Ishikawa (cell line): ENCODE data around the gene ZNF582.

ENCODE experiments used
- CEBPB ChIP-seq: IDR thresholded peaks from 2 replicates; pipeline ENCODE4 v1.6.1; 2012
- CREB1 ChIP-seq: IDR thresholded peaks from 2 replicates; pipeline ENCODE4 v1.6.1; 2012; ENCODE audit warnings: low read depth
- EGR1 ChIP-seq: IDR thresholded peaks from 2 replicates; pipeline ENCODE4 v1.6.1; 2012
- EP300 ChIP-seq: IDR thresholded peaks from 2 replicates; pipeline ENCODE4 v1.6.1; 2012; ENCODE audit warnings: borderline replicate concordance
- FOXM1 ChIP-seq: IDR thresholded peaks from 2 replicates; pipeline ENCODE4 v1.6.1; 2012; ENCODE audit warnings: low read depth, borderline replicate concordance
- NFIC ChIP-seq: IDR thresholded peaks from 2 replicates; pipeline ENCODE4 v1.6.1; 2012
- RAD21 ChIP-seq: IDR thresholded peaks from 2 replicates; pipeline ENCODE4 v1.6.1; 2012; ENCODE audit warnings: low read depth
- TAF1 ChIP-seq: IDR thresholded peaks from 2 replicates; pipeline ENCODE4 v1.6.1; 2012; ENCODE audit warnings: low read depth, mild to moderate bottlenecking
- TCF12 ChIP-seq: IDR thresholded peaks from 2 replicates; pipeline ENCODE4 v1.6.1; 2012; ENCODE audit warnings: low read depth
- TEAD4 ChIP-seq: IDR thresholded peaks from 2 replicates; pipeline ENCODE4 v1.6.1; 2012
- YY1 ChIP-seq: IDR thresholded peaks from 2 replicates; pipeline ENCODE4 v1.6.1; 2012; ENCODE audit warnings: low read depth
- ZBTB7A ChIP-seq: IDR thresholded peaks from 2 replicates; pipeline ENCODE4 v1.6.1; 2012; ENCODE audit warnings: low read depth
- TF ChIP-seq, protein P1 (sequence below): IDR thresholded peaks from 2 replicates; pipeline ENCODE4 v1.6.1; 2012
- TF ChIP-seq, protein P2 (sequence below): IDR thresholded peaks from 2 replicates; pipeline ENCODE4 v1.6.1; 2012
- TF ChIP-seq, protein P3 (sequence below): IDR thresholded peaks from 2 replicates; pipeline ENCODE4 v1.6.1; 2012; ENCODE audit warnings: low read depth, mild to moderate bottlenecking

ZNF582 gene

GRCh38 chr19:56393119-56394012 is at the start of gene ZNF582:
ZNF582 (minus strand) TSS chr19:56393534; CDS start chr19:56391752, 1,782 bp downstream.
- TF ChIP-seq, protein P1, sequence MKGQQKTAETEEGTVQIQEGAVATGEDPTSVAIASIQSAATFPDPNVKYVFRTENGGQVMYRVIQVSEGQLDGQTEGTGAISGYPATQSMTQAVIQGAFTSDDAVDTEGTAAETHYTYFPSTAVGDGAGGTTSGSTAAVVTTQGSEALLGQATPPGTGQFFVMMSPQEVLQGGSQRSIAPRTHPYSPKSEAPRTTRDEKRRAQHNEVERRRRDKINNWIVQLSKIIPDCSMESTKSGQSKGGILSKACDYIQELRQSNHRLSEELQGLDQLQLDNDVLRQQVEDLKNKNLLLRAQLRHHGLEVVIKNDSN, result no peak
- no peak for TF ChIP-seq EGR1
- TF ChIP-seq CEBPB, result no peak
- no peak for TF ChIP-seq NFIC
- TF ChIP-seq CREB1, result 0 out of 2 replicates have a peak, but pooled peaks have one; percentile 10
- TF ChIP-seq RAD21, result peak; percentile 37; the same call in 1 of the 2 replicates
- TF ChIP-seq ZBTB7A, result peak; percentile 100
- TF ChIP-seq, protein P2, sequence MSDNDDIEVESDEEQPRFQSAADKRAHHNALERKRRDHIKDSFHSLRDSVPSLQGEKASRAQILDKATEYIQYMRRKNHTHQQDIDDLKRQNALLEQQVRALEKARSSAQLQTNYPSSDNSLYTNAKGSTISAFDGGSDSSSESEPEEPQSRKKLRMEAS, result peak; percentile 40
- TF ChIP-seq, protein P3, sequence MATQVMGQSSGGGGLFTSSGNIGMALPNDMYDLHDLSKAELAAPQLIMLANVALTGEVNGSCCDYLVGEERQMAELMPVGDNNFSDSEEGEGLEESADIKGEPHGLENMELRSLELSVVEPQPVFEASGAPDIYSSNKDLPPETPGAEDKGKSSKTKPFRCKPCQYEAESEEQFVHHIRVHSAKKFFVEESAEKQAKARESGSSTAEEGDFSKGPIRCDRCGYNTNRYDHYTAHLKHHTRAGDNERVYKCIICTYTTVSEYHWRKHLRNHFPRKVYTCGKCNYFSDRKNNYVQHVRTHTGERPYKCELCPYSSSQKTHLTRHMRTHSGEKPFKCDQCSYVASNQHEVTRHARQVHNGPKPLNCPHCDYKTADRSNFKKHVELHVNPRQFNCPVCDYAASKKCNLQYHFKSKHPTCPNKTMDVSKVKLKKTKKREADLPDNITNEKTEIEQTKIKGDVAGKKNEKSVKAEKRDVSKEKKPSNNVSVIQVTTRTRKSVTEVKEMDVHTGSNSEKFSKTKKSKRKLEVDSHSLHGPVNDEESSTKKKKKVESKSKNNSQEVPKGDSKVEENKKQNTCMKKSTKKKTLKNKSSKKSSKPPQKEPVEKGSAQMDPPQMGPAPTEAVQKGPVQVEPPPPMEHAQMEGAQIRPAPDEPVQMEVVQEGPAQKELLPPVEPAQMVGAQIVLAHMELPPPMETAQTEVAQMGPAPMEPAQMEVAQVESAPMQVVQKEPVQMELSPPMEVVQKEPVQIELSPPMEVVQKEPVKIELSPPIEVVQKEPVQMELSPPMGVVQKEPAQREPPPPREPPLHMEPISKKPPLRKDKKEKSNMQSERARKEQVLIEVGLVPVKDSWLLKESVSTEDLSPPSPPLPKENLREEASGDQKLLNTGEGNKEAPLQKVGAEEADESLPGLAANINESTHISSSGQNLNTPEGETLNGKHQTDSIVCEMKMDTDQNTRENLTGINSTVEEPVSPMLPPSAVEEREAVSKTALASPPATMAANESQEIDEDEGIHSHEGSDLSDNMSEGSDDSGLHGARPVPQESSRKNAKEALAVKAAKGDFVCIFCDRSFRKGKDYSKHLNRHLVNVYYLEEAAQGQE, result no peak
- TF ChIP-seq YY1, result peak; percentile 82
- no peak for TF ChIP-seq TEAD4
- no peak for TF ChIP-seq EP300
- no peak for TF ChIP-seq TAF1

DNA sequence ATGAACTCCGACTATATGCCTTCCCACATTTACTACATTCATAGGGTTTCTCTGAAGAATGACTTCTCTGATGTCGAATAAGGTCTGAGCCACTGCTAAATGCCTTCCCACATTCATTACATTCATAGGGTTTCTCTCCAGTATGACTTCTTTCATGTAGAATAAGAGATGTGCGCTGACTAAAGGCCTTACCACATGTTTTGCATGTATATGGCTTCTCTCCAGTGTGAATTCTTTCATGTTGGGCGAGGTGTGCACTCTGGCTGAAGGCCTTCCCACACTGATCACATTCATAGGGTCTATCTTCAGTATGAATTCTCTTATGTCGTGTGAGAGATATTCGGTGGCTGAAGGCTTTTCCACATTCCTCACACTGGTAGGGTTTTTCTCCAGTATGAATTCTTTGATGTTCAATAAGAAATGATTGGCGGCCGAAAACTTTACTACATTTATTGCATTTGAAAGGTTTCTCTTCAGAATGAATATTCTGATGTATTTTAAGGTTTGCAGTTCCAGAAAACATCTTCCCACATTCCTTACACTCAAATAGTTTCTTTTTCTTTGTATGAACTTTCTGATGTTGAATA is 48.0 kb upstream of the ZNF582 start:
- no peak for TF ChIP-seq NFIC
- TF ChIP-seq EGR1, result no peak
- TF ChIP-seq, protein P3, result no peak
- TF ChIP-seq CEBPB, result no peak
- TF ChIP-seq TCF12, result no peak
- TF ChIP-seq ZBTB7A, result no peak
- TF ChIP-seq, protein P2, result no peak
- no peak for TF ChIP-seq TAF1
- no peak for TF ChIP-seq EP300
- TF ChIP-seq, protein P1, result no peak
- no peak for TF ChIP-seq TEAD4
- no peak for TF ChIP-seq FOXM1

GRCh38 chr19:56423985-56424353 is 30.6 kb upstream of the ZNF582 start:
- TF ChIP-seq RAD21 (no peak), EGR1 (no peak), CEBPB (no peak), TAF1 (no peak), EP300 (no peak), FOXM1 (no peak), CREB1 (no peak), ZBTB7A (no peak), NFIC (no peak), TCF12 (no peak), YY1 (no peak), TEAD4 (no peak)
- TF ChIP-seq, protein P2, result no peak
- TF ChIP-seq, protein P1, result no peak
- TF ChIP-seq, protein P3, result no peak
